ENCODE data around the gene TBR1.

TBR1 gene

DNA sequence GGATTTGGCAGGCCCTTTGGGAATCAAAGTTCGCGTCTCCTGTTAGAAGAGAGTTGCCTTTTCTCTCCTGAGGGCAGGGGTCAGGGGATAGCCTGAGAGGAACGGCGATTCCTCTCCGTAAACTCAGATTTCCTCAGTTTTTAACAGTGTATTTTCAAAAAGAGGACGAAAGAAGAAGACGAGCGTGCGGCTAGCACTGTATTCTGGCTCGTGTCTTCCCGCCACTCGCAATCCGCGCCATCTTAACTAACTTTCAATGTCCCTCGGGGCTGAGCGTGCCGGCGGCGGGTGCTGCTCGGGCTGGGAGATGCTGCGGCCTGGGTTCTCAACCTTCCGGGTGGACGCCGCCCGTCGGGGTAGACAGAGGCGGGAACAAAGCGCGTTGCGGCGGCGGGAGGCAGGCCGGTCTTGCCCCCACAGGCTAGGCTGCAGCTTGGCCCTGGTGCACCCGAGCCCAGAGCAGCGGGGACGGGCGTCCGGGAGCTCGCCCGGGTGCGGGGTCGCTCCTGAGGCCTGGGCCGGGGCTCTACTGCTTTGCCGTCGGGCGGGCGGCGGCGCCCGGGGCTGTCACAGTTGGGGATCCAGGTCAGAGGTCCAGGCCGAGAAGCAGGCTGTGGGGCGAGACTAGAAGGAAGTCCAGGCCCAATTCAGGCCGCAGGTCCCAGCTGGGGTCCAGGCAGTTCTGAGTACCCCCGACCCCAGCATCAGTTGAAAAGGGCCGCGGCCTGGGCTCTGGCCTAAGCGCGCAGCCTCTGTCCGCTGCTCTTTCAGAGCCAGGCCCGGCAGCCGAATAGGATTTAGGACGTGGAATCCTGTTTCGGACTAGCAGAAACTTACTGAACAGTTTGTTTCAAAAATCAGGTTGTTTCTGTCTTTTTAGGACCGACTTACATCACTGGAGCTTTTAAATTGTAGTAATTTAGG lies 11.8 kb downstream of the TBR1 start:
- DNase-seq (ENCODE audit: low spot score): no peak

GRCh38 chr2:161430386-161430785 lies 14.3 kb downstream of the TBR1 start:
- DNase-seq (ENCODE audit: low spot score): no peak

GRCh38 chr2:161432107-161432506 lies 16.0 kb downstream of the TBR1 start:
- DNase-seq (ENCODE audit: low spot score): no peak

DNA sequence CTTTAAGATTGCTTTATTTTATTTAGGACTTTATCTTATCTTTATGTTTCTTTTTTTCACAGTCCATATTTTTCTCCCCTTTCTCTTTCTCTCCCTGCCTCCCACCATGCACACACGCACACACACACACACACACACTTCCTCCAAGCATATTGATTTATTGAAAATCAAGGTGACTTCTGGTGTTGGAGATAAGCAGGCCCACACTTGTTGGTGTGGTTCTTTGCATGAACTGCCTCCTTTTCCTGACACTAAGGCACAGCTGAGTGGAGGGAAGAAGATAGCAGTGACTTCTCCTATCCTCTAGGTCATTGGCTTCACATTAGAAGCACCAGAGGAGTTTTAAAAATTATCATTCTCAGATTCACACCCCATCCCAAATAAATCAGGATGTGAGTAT lies 18.0 kb downstream of the TBR1 start:
- no peak for DNase-seq (ENCODE audit: low spot score)

GRCh38 chr2:161436411-161436810 lies 20.3 kb downstream of the TBR1 start:
- no peak for DNase-seq (ENCODE audit: low spot score)

GRCh38 chr2:161438598-161438997 lies 22.5 kb downstream of the TBR1 start:
- DNase-seq (ENCODE audit: low spot score): no peak

DNA sequence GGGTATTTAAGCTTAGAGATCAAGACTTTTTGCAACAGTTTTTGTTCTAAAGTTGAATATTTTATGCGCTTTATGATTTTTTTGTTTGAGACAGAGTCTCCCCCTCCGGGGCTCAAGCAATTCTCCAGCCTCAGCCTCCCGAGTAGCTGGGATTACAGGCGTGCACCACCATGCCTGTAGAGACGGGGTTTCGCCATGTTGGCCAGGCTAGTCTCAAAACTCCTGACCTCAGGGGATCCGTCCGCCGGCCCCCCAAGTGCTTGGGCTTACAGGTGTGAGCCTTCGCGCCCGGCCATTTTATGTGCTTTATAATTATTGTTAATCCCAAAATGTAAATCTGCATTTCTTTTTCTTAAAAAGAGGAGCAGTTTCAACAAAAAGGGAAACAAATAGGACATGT lies 29.0 kb downstream of the TBR1 start:
- DNase-seq (ENCODE audit: low spot score): no peak

- DNase-seq (ENCODE audit: low spot score): no peak
These were observed 32.3 kb downstream of the TBR1 start for GRCh38 chr2:161448431-161448830.

- no peak for DNase-seq (ENCODE audit: low spot score)
These were observed 55.5 kb downstream of the TBR1 start for GRCh38 chr2:161471631-161472030.

DNA sequence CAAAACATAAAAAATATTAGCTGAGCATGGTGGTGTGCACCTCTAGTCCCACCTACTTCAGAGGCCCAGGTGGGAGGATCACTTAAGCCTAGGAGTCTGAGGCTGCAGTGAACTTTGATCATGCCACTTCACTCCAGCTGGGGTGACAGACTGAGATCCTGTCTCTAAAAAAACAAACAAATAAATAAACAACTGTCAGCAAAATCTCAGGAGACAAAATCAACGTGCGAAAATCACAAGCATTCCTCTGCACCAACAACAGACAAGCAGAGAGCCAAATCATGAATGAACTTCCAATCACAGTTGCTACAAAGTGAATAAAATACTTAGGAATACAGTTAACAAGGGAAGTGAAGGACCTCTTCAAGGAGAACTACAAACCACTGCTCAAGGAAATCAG lies 58.8 kb downstream of the TBR1 start:
- DNase-seq (ENCODE audit: low spot score): no peak

All from hematopoietic multipotent progenitor cell treated with erythropoietin and hydrocortisone succinate and interleukin-3 and kit ligand, for 17 days (in vitro differentiated cells).